ENCODE results near the gene LSAMP. TPM values are rescaled to one million over a fixed set of nuclear protein-coding genes. Genes with fewer than 3 reads are reported as not detected.

LSAMP gene
- total RNA-seq, 2 donors from 2014 or later: 0.89 to 5.1 TPM

GRCh38 chr3:116153174-116153573 is 292.1 kb downstream of the LSAMP start:
- no peak for ATAC-seq
- intact Hi-C loops (cut with DNase I, micrococcal nuclease): no loop called here
- DNase-seq: no peak

- no peak for DNase-seq
- ATAC-seq: no peak
- intact Hi-C loops (cut with DNase I, micrococcal nuclease): no loop called here
Observed at GRCh38 chr3:116150655-116151167, 294.6 kb downstream of the LSAMP start.

- no peak for DNase-seq
- no peak for ATAC-seq
- intact Hi-C loops (cut with DNase I, micrococcal nuclease): no loop called here
Observed at GRCh38 chr3:116148881-116149851, 296.1 kb downstream of the LSAMP start.

GRCh38 chr3:116145613-116146012 is 299.7 kb downstream of the LSAMP start:
- DNase-seq: no peak
- intact Hi-C loops (cut with DNase I, micrococcal nuclease): no loop called here
- no peak for ATAC-seq

DNA sequence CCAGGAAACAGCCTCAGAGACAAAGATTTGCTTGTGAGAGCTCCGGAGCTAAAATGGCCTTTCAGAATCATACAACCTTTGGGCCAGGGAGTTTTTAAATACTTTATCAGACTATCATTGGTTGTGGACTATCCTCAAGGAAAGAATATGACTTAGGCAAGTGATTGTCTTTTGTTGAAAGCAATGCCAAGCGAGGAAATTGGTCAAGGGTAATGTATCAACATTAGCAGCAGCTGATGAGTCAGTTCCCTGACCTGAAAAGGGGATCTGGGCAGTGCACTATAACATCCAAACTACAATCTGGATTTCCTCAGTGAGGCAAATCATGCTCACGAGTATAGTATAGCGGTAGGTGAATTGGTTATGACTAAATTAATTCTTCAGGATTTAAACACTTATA is 303.6 kb downstream of the LSAMP start:
- DNase-seq (no peak), ATAC-seq (no peak)
- intact Hi-C loops (cut with DNase I, micrococcal nuclease): no loop called here

DNA sequence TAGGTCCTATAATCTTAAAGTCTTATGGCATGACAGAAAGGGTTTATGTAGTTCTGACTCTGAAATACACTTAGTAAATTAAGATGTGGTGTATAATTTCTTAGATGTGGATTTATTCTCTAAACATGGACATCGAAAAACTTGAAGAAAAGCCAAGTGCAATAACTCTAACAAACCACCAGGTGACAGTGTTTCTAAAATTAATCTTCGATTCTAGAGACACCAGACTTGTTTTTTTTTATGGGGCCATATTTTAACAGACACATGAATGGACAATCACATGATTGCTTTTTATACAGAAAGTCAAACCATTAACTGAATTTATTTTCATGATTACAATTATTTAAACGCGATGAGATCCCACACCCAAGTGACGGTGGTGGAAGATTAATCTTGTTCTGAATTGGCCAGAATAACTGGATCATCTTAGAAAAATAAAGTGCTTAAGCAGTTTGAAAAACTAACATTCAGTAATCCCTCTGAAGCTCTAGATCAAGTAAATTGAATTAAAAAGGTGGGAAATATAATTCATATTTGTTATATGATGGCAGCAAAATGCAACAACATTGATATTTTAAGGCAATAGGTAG is 305.1 kb downstream of the LSAMP start:
- ATAC-seq: peak; percentile 31
- DNase-seq: no peak
- intact Hi-C loops (cut with DNase I, micrococcal nuclease): no loop called here

- ATAC-seq (no peak), DNase-seq (no peak)
- intact Hi-C loops (cut with DNase I, micrococcal nuclease): loop anchor here in 1 of 2 donors (10.0 kb wide), 1 partner anchor 315 kb away; no protein-coding TSS in a partner anchor
Observed at GRCh38 chr3:116139641-116140040, 305.6 kb downstream of the LSAMP start.

GRCh38 chr3:116135457-116136085 is 309.7 kb downstream of the LSAMP start:
- DNase-seq (peak; percentile 23 to 29), ATAC-seq (no peak)
- intact Hi-C loops (cut with DNase I, micrococcal nuclease): loop anchor here in 1 of 2 donors (10.0 kb wide), 1 partner anchor 319 kb away; no protein-coding TSS in a partner anchor

- no peak for ATAC-seq
- no peak for DNase-seq
Observed at GRCh38 chr3:116129187-116129946, 315.9 kb downstream of the LSAMP start.

DNA sequence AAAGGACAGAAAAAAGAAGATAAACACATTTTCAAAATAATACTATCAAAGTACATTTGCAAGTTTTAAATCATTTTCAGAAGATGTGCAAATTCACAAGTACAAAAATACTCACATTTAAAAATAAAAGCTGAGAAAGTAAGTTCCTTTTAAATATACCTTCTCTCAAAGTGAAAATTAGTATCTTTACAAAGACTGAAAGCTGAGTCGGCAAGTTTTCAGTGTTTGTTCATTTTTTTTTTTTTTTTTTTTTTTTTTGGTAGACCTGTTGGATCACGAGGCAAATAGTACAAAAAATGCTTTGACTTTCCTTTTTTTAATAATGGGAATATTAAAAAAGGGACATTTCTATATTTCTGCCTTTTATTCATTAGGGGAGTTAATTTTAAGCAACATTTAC is 317.8 kb downstream of the LSAMP start:
- ATAC-seq: no peak
- intact Hi-C loops (cut with DNase I, micrococcal nuclease): loop anchor here in 1 of 2 donors (10.0 kb wide), 1 partner anchor 627 kb away; no protein-coding TSS in a partner anchor
- no peak for DNase-seq

More at GRCh38 chr3:116129187-116129946, 315.9 kb downstream of the LSAMP start:
- intact Hi-C loops (cut with DNase I, micrococcal nuclease): loop anchor here in 1 of 2 donors (10.0 kb wide), 1 partner anchor 625 kb away; no protein-coding TSS in a partner anchor

DNA sequence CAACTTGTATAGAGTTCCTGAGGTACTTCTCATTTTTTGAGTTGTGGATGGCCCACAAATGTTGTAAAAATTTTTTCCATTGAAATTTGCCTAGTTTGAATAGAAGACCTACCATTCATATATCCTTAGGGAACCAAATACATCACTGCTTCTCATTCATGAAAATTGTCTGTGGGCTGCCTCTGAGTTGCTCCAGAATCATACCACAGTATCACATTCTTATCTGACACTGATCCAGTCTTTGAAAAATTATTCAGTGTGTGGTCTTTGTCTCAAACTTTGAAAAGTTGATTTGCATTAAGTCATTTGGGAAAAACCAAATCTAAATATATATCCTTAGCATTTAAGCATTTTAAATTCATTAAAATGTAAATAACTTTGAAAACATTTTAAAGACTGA is 321.1 kb downstream of the LSAMP start:
- intact Hi-C loops (cut with DNase I, micrococcal nuclease): loop anchor here in 1 of 2 donors (10.0 kb wide), 1 partner anchor 631 kb away; no protein-coding TSS in a partner anchor
- no peak for DNase-seq
- no peak for ATAC-seq

GRCh38 chr3:116118475-116119169 is 326.7 kb downstream of the LSAMP start:
- ATAC-seq (no peak), DNase-seq (no peak)
- intact Hi-C loops (cut with DNase I, micrococcal nuclease): no loop called here

GRCh38 chr3:116114586-116114985 is 330.7 kb downstream of the LSAMP start:
- no peak for ATAC-seq
- DNase-seq: no peak
- intact Hi-C loops (cut with DNase I, micrococcal nuclease): no loop called here

- intact Hi-C loops (cut with DNase I, micrococcal nuclease): no loop called here
- no peak for ATAC-seq
- DNase-seq: no peak
Observed at GRCh38 chr3:116112696-116113095, 332.6 kb downstream of the LSAMP start.

GRCh38 chr3:116111765-116112164 is 333.5 kb downstream of the LSAMP start:
- ATAC-seq: no peak
- intact Hi-C loops (cut with DNase I, micrococcal nuclease): no loop called here

GRCh38 chr3:116103868-116104530 is 341.3 kb downstream of the LSAMP start:
- ATAC-seq (no peak), DNase-seq (no peak)
- intact Hi-C loops (cut with DNase I, micrococcal nuclease): no loop called here

More at GRCh38 chr3:116111765-116112164, 333.5 kb downstream of the LSAMP start:
- no peak for DNase-seq

DNA sequence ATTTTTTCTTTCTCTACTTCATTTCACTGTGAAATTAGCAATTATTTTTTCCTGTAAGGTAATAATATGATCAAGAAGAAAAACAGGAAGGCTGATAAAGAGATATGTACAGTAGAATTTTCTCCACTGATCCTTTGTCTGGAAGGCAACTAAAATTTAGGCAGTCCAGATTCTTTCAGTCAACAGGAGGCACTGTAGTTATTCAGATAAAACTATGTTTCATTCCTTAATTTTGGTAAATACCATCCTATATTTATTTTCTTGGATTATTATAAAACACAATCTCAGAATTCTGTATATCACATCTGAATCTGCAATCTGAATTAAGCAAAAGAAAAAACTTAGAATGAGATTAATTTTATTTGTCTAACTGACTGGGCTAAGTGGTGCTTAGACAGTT is 343.2 kb downstream of the LSAMP start:
- intact Hi-C loops (cut with DNase I, micrococcal nuclease): no loop called here
- no peak for DNase-seq

More for the DNA sequence above, 343.2 kb downstream of the LSAMP start:
- no peak for ATAC-seq
